HG03565 (cell line): Measurements from ENCODE around the gene MOBP.
"Not testable (repeated sequence)": the region's sequence is repeated elsewhere in the genome, so short reads cannot be mapped to it uniquely, and the experiment has no call there.

Source experiments
- ATAC-seq: cut with Tn5 transposase; IDR thresholded peaks from one replicate; pipeline ENCODE4 v1.9.1; 2021; ENCODE audit warnings: mild to moderate bottlenecking, moderate library complexity; ENCODE audit not compliant: unreplicated experiment

The MOBP gene

DNA sequence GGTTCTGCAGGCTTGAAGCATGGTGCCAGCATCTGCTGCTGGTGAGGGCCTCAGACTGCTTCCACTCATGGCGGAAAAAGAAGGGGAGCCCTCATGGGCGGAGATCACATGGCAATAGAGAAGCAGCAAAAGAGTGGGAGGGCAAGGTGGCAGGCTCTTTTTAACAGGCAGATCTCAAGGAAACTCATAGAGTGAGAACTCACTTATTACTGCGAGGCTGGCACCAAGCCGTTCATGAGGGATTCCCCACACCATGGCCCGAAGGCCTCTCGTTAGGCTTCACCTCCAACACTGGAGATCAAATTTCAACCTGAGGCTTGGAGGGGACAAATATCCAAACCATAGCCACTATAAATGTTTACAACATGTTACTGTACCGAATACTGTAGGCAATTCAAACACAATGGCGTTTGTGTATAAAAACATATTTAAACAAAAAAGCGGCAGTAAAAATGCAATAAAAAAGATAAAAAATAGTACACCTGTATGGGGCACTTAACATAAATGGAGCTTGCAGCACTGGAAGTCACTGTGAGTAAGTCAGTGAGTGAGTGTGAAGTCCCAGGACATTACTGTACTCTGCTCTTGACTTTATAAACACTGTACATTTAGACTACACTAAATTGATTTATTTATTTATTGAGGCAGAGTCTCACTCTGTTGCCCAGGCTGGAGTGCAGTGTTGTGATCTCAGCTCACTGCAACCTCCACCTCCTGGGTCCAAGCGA is 18.8 kb upstream of the MOBP start:
- no peak for ATAC-seq

DNA sequence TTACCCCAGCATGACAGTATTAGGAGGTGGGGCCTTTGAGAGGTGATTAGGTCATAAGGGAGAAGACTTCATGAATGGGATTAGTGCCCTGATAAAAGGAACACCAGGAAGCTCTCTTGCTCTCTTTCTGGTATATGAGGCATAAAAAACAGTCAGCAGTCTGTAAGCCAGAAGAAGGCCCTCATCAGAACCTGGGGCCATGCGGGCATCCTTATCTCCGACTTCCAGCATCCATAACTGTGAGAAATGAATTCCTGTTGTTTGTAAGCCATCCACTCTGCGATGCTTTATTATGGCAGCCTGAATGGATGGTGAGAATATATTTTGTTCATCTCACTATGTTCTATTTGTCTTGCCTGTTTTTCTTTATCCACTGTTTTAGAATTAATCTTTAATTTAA is 17.7 kb upstream of the MOBP start:
- ATAC-seq = no peak

DNA sequence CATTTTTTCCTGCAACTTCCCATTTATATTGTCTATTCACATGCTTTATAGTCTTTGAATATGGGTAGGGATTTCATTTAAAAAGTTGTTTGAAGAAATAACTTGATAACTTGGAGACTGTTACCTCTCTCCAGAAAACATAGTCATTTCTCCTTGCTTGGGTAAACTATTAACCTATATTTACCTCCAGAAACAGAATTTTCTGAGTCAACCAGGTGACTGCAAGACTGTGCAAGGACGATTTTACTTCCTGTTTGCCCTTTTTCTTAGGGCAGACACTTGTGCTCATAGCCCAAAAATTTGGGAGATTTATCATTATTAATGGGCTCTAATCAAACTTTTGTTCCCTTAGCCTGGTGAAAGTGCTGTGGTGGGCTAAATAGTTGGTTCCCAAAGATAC is 14.3 kb upstream of the MOBP start:
- ATAC-seq = no peak

DNA sequence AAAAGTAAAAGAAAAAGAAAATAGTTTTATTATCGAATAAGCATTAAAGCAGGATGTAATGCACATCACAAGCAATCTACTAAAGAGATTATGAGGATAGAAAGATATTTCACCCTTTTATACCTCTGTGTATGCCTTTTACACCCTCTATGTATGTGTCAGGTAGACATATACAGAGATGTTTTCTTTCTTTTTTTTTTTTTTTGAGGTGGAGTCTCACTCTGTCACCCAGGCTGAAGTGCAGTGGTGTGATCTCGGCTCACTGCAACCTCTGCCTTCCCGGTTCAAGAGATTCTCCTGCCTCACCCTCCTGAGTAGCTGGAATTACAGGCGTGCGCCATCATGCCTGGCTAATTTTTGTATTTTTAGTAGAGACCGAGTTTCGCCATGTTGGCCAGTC is 13.6 kb upstream of the MOBP start:
- not testable (repeated sequence) for ATAC-seq

DNA sequence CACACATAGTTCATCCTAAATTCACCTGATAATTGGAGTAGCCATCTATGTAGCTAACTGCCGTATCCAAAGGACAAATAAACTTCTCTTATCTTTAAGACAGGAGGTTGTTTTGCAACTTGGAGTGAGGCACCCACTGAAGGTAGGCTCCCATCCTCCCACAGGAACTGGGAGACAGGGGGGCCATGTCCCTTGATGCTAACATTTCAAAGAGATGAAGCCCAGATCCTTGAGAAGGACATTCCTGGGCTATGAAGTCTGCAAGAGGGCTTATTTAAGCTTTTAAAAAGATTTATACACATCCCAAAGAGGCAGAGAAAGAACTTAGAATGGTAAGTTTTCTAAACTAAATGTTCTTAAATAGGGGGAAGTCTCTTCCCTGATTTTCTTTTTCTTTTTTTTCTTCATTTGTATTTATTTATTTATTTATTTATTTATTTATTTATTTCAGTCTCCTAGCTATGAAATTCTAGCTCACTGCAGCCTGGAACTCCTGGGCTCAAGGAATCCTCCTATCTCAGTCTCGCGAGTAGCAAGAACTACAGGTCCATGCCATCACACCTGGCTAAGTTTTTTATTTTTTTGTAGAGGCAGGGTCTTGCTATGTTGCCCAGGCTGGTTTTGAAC is 12.8 kb upstream of the MOBP start:
- ATAC-seq = no peak

DNA sequence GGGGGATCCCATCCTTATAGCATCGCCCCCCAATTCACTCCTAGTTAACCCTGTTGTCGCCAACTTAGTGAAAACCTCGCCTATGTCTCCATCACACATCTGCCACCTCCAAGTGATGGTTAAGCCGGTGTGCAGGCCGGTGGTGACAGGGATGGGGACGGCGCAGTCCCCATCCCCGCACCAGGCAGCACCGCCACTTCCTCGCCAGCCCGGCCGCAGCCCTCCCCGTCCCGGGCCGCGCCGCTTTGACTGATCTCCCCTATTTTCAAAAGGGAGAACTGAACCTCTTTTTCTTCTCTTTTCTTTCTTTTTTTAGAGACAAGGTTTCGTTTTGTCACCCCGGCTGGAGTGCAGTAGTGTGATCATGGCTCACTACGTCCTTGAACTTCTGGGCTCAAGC is 11.3 kb upstream of the MOBP start:
- ATAC-seq = no peak

DNA sequence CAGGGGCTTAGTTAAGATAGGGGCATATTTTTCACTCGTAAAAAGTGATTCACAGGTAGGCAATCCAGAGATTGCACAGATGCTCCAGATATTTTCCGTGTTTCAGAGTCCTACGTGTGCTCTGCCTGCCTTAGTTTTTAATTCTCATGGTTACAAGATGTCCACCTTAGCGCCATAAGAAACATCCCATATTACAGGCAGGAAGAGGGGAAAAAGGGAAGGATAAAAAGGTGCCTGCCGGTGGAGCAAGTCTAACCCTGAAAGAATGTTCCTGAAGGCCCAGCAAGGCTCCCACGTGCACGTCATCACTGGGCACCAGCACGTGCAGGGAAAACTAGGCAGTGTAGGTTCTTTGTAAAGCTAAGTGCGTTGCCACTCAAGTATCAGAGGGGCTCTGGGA is 10.1 kb upstream of the MOBP start:
- ATAC-seq = no peak

DNA sequence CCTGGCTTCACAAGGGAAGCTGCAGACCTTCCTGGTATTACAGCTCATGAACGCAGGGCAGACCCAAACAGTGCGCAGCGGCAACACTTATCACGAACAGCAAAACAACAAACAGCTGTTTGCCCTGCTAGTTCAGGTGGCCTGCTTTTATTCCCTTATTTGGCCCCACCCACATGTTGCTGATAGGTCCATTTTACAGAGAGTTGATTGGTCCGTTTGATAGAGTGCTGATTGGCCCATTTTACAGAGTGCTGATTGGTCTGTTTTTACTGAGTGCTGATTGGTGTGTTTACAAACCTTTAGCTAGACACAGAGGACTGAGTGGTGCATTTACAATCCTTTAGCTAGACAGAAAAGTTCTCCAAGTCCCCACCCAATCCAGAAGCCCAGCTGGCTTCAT is 8.9 kb upstream of the MOBP start:
- ATAC-seq = not testable (repeated sequence)

DNA sequence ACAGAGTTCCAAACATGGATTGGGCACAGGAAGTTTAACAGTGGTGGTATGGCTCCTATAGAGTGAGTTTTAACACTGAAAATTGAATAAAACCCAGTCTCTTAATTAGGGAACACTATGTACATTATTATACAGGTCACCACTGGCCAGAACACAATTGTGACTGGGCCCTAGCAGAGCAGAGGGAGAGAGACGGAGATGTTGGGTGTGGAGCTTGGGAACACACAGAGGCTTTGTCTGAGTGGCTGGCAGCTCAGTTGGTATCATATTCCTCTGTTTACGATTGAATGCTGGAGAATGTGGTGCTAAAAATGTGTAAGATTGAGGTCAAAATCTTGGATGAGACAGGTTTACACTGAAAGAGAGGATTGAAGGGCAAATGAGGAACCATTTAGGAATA is 6.8 kb upstream of the MOBP start:
- ATAC-seq = no peak

DNA sequence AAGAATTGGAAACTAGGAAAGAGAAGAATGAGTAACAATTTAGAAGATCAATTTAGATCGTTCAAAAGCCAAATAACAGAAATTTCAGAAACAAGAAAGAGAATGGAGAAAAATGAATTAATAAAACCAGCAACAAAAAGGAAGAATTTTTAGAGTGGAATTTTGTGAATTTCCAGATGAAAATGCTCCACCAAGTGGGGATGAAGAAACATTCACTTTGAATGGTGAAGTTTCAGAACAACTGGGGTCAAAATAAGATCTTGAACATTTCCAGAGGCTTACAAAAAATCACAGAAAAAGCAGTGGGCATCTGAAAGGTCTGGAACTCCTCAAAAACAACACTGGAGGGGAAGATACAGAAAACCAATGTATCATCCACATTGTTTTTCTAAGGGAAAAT is 4.2 kb upstream of the MOBP start:
- no peak for ATAC-seq

DNA sequence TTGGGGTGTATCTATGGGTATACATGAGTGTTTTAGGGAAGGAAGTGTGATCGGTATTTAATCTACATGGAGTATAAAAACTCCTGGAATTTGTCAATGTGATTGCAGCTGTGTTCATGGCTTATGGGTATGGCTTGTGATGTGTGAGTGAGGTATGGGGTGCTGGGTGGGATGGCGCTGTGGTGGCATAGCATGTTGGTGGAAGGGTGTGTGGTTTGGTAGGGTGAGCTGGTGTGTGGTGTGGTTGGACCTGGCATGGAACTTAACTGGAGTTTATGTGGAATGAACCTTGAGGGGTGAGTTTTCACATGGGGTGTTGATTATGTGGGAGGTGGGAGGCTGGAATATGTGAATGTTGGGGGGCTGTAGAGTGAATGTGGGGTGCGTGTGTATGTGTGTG is 492 bp upstream of the MOBP start:
- no peak for ATAC-seq

DNA sequence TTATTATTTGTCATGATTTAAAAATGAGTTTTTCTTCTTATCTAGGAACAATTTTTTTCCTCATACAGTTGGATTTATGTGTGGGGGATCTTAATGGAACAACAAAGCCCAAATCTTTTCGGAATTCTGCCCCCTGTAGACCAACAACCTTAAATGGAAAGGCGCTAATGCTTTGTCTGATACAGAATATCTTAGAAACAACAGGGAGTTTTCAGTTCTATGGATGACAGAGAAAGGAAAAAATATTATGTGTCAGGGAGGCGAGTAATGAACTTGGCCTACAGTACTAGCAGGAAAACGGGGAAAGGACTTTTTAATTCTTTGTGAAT is 592 bp downstream of the MOBP start:
- no peak for ATAC-seq

DNA sequence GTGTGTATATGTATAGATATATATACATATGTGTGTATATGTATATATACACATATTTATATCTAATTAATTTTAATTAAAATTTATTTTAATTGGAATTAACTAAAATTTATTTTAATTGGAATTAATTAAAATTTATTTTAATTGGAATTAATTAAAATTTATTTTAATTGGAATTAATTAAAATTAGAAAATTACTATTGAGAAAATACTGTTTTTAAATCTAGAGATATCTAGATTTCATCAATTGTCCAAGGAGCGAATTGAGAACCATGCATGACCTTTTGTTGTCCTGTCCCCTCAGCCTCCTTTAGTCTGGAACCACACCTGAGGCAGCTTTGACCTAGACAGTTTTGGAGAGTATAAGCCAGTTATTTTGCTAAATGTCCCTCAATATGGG is 1.8 kb downstream of the MOBP start:
- no peak for ATAC-seq

DNA sequence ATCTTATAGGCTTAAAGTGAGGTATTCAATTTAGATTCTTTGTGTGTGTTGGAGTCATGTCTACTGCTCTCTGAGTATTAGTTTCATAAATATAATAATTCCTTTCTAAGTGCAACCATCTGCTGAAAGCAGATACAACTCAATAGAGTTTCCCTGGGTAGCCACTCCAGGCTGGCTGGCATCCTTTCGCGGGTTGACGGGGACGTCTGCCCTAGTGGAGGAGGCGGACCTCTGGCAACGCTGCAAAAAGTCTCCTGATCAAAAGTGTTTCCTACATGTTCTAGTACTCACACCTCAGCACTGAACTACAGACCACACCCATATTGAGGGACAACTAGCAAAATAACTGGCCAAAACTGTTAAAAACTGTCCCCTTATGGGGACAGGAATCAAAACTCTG is 2.5 kb downstream of the MOBP start:
- no peak for ATAC-seq

DNA sequence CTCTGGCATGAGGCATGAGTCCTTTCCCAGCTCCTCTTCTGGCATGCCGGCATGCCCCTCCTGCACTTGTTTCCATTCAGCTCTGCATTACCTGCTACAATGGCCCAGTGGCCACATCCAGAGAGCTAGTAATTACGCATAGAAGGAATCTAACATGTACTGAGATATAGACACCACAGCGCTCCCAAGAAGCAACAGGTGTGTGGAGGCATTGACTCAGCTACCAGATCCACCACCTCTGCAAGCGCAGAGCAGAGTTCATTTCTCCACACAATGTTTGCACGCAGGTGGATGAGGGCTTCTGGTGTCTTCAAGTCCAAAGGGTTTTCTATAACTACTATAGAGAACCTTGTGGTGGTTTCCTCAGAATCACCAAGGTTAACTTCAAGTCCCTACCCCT is 4.2 kb downstream of the MOBP start:
- ATAC-seq = no peak

DNA sequence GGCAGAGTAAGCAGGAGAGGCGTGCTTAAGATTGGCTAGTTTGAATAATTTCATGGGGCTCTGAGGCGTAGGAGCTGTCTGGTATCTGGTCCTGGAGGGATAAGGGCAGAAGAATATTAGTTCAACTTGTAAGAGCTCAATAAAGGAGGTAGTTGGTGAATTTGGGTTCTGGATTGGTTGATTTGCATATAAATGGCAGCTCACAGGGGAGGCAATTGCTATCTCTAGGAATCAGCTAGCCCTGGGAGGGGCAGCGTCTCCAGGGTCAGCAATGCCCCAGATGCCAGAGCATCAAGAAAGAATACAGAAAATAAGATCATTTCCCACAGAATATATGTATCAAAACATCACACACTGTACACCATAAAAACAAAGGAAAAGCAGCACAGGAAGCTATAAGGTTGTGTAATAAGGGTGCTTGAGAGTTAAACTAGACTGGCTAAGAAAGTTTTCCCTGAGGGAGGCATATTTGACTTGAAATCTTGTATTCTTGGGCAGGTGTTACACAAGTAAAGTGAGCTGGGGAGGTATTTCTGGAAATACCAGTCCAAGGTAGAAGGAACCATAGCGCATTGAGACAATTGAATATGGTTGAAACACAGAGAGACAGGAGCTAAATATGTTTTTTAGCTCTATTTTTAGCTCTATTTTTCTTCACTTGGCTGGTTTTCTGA is 6.1 kb downstream of the MOBP start:
- no peak for ATAC-seq

DNA sequence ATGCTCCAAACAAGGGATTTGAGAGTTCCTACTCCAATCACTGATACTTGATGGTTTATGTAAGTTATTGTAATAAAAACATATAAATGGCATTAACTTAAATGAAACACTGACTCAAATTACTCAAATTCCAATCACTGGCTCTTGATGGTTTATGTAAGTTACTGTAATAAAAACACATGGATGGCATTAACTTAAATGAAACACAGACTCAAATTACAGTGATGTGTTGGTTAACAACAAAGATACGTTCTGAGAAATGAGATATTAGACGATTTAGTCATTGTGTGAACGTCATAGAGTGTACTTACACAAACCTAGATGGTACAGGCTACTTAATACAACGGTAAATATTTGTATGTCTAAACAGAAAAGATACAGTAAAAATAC is 6.6 kb downstream of the MOBP start:
- no peak for ATAC-seq

DNA sequence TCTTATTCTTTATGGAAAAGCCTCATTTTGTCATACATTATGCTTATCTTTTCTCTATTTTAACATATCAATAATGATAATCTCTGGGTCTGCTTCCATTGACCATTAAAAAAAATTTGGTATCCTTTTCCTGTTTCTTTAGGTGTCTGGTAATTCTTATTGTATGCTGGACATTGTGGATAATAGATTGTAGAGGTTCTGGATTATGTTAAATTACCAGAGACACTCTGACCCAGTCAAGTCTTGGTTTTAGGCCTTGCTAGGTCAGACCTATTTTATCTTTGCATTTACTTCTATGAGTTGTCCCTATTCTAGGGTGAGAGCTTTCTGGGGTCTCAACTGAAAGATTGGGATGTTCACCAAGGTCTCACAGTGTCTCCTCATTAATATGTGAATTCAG is 9.3 kb downstream of the MOBP start:
- ATAC-seq = no peak

DNA sequence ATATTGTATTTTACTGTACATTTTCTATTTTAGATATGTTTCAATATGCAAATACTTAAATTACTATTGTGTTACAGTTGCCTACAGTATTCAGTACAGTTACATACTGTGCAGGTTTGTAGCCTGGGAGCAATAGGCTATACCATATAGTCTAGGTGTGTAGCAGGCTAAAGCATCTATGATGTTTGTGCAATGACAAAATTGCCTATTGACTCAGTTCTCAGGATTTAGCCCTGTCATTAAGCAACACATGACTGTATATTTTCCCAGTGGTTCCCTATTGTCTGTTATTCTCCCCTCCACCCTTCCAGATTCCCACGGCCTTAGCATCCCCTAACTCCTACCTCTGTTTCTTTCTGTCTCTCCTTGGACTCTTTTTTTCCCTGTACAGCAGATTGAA is 10.7 kb downstream of the MOBP start:
- no peak for ATAC-seq

DNA sequence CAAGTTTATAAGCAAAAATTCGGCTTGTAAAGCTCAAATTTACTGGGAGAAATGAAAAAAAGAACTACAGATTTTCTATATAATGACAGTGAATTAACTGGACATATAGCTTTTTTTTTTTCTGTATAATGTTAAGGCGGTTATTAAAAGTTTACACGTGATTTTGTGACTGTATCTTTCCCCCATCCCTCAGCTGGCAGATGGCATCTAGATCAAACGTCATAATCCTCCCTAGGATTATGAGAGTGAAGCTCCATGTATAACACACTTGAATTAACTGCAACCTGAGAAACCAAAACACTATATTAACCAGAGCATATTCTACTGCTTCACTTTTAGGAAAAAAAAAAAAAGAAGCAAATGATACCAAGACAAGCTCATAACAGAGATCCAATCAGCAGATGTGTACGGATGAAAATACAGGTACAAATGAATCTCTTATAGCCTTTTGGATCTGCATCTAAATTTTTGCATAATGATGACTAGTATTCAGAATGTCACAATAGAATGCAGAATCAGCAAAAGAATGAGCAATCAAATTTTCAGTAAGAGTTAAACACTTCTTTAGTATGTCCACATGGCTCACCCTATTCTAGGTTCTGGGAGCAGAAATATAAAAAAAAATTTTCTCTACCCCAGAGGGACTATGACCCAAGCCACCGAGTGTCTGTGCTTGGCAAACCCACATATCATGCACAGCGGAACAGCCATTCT is 12.4 kb downstream of the MOBP start:
- no peak for ATAC-seq

DNA sequence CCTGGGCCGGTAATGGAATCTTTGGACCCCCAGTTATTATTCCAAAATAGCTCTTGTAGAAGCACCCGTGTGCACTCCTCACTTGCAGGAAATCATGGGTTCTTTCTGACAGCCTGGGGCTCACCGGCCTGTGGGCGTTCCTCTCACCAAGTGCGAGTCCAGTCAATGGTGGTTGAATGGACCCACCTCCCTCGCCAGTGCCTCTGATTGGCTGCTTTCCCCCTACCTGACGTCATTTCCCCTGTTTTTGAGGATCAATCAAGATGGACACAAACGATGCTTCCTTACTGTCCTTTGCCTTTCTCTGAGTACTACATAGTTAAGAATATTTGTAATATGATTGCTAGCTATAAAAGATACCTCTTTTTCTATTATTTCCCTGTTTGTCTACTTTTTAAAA is 18.1 kb downstream of the MOBP start:
- no peak for ATAC-seq

DNA sequence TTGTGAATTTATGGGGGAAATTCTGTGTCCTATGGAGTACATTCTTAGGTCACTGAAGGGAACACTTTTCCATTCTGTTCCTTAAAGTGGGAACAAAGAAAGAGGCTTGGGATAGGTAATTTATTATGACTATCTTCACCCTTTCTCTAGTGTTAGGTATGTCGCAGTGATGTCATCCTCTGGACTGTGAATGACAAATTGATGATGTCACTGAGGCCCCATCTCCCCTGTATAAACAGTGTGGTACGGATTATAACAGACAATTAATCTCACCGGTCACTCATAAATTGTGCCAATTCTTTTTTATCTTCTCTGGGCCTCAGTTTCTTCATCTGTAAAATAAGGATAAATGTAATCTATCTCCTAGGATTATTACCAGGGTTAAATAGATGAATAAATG is 23.5 kb downstream of the MOBP start:
- no peak for ATAC-seq
